Tibial artery (tissue), 4 donors: Measurements from ENCODE around the gene ZNF674.

Source experiments
- DNase-seq, 2 donors: peaks; one replicate each; pipeline ENCODE4 v3.0.0-alpha.2; 2019
- H3K27ac ChIP-seq, 2 donors: fragments of 200-600 bp; sonication (generic) in 1 of 2; 1 replicate in 1 of 2; 2 replicates in 1 of 2; pipeline ENCODE4 v1.5.1; 2018 to 2019; ENCODE audit warnings: mild to moderate bottlenecking in 1 of 2
- H3K27me3 ChIP-seq, 2 donors: fragments of 200-600 bp; sonication (generic) in 1 of 2; one replicate each; pipeline versions ENCODE4 v1.5.1 to v1.6.0; 2016 to 2019
- H3K36me3 ChIP-seq, 3 donors: fragments of 200-600 bp; sonication (generic) in 2 of 3; one replicate each; pipeline ENCODE4 v1.5.1; 2016 to 2019; ENCODE audit warnings: mild to moderate bottlenecking in 2 of 3
- H3K4me1 ChIP-seq, 4 donors: fragments of 200-600 bp; sonication (generic) in 2 of 4; 1 replicate in 3 of 4; 2 replicates in 1 of 4; pipeline ENCODE4 v1.5.1; 2016 to 2019
- H3K4me3 ChIP-seq, 2 donors: fragments of 200-600 bp; sonication (generic) in 1 of 2; 1 replicate in 1 of 2; 2 replicates in 1 of 2; pipeline ENCODE4 v1.5.1; 2018 to 2019; ENCODE audit warnings: mild to moderate bottlenecking in 2 of 2
- H3K9me3 ChIP-seq, 3 donors: fragments of 200-600 bp; sonication (generic) in 1 of 3; one replicate each; pipeline ENCODE4 v1.5.1; 2016 to 2019
- CTCF ChIP-seq, 2 experiments: fragments of 200-600 bp in 1 of 2; fragments of 450-650 bp in 1 of 2; IDR thresholded peaks; one replicate each; pipeline ENCODE4 v1.5.1; 2017 to 2019; ENCODE audit warnings: antibody characterized with exemption in 2 of 2, mild to moderate bottlenecking in 1 of 2, moderate library complexity in 1 of 2
- intact Hi-C: fragments of 100-400 bp; cut with DNase I; formaldehyde crosslinking; loops from one replicate; pipeline ENCODE4 v1.15.0; 2023; ENCODE audit warnings: low total_unique reads

Gene ZNF674

GRCh38 chrX:46545111-46546005 lies at the start of gene ZNF674:
Gene ZNF674 (minus strand): TSS chrX:46545421. CDS start chrX:46542087, 3,334 bp downstream.
- Histone ChIP-seq H3K4me3 (peak within 1 kb of the TSS; percentile 70 to 78), H3K27me3 (no peaks in the 10 kb centered on the region), H3K4me1 (peaks cover 0 to 15% (median 10%) of the 10 kb centered on the region in 4 donors), H3K36me3 (peaks cover 0 to 5% (median 0%) of the 10 kb centered on the region in 3 donors), H3K27ac (peak within 1 kb of the TSS; percentile 84 to 89), H3K9me3 (no peaks in the 10 kb centered on the region)
- TF ChIP-seq CTCF (IDR thresholded peaks at IDR 0.05) = peak; percentile 28 to 31
- intact Hi-C loops = no loop called here
- DNase-seq = peak; percentile 88 to 94

GRCh38 chrX:46589977-46590723 lies 44.9 kb upstream of the ZNF674 start:
- Histone ChIP-seq H3K4me3 (no peak overlapping the region), H3K9me3 (no peaks in the 10 kb centered on the region), H3K27me3 (no peaks in the 10 kb centered on the region), H3K36me3 (no peaks in the 10 kb centered on the region), H3K27ac (peak overlapping the region in 1 of 2 donors; percentile 57), H3K4me1 (peaks cover 0 to 41% (median 3%) of the 10 kb centered on the region in 4 donors)
- DNase-seq = no peak
- intact Hi-C loops = no loop called here
- TF ChIP-seq CTCF (IDR thresholded peaks at IDR 0.05) = no peak

- Histone ChIP-seq H3K4me1 (peaks cover 0 to 58% (median 6%) of the 10 kb centered on the region in 4 donors), H3K27ac (peak overlapping the region; percentile 44 to 57), H3K9me3 (no peaks in the 10 kb centered on the region), H3K27me3 (no peaks in the 10 kb centered on the region), H3K4me3 (no peak overlapping the region), H3K36me3 (no peaks in the 10 kb centered on the region)
- DNase-seq = peak; percentile 63 to 67
- TF ChIP-seq CTCF (IDR thresholded peaks at IDR 0.05) = no peak
- intact Hi-C loops = no loop called here
Observed at GRCh38 chrX:46588263-46588662, 43.0 kb upstream of the ZNF674 start.

GRCh38 chrX:46587753-46588171 lies 42.5 kb upstream of the ZNF674 start:
- no peak for TF ChIP-seq CTCF (IDR thresholded peaks at IDR 0.05)
- intact Hi-C loops = no loop called here
- Histone ChIP-seq H3K4me1 (peaks cover 0 to 63% (median 8%) of the 10 kb centered on the region in 4 donors), H3K36me3 (no peaks in the 10 kb centered on the region), H3K27ac (peak overlapping the region; percentile 44 to 57), H3K4me3 (no peak overlapping the region), H3K27me3 (no peaks in the 10 kb centered on the region), H3K9me3 (no peaks in the 10 kb centered on the region)
- no peak for DNase-seq

- Histone ChIP-seq H3K27ac (peak overlapping the region in 1 of 2 donors; percentile 57), H3K27me3 (no peaks in the 10 kb centered on the region)
- intact Hi-C loops = no loop called here
Observed at GRCh38 chrX:46587158-46587557, 41.9 kb upstream of the ZNF674 start.

More at GRCh38 chrX:46587158-46587557, 41.9 kb upstream of the ZNF674 start:
- Histone ChIP-seq H3K36me3 (no peaks in the 10 kb centered on the region), H3K4me1 (peaks cover 0 to 69% (median 10%) of the 10 kb centered on the region in 4 donors), H3K9me3 (no peaks in the 10 kb centered on the region), H3K4me3 (no peak overlapping the region)
- TF ChIP-seq CTCF (IDR thresholded peaks at IDR 0.05) = no peak
- DNase-seq = no peak
